H1 (cell line): Measurements from ENCODE around the gene ARID2. TPM values are rescaled to one million over a fixed set of nuclear protein-coding genes. Genes with fewer than 3 reads are reported as not detected.

Experiments used
- CTCF ChIA-PET: fragments of 300-600 bp; sonication (Branson Sonifier 250); formaldehyde crosslinking; loops from one replicate; lab custom pipeline; 2021; ENCODE audit not compliant: partially characterized antibody; lab: Charles Lee
- POLR2A ChIA-PET: fragments of 300-600 bp; sonication (Branson Sonifier 250); formaldehyde crosslinking; loops from one replicate; lab custom pipeline; 2021; ENCODE audit warnings: inconsistent platforms; ENCODE audit not compliant: partially characterized antibody; lab: Charles Lee
- DNase-seq, 2 experiments: peaks; one replicate each; pipeline versions ENCODE4 v3.0.0 to v3.0.0-alpha.2; 2010 to 2022; ENCODE audit warnings: low spot score in 2 of 2, low read depth in 1 of 2, mixed read lengths in 1 of 2
- FAIRE-seq: peaks from 2 replicates; lab custom pipeline; 2011; peaks lifted over from hg19 to GRCh38; lab: Jason Lieb, UNC
- H2AFZ ChIP-seq: 2 replicates; pipeline ENCODE4 v1.8.1; 2012; ENCODE audit warnings: low read length, inconsistent platforms
- H2AK5ac ChIP-seq: 2 replicates; pipeline ENCODE4 v1.6.1; 2013; ENCODE audit warnings: low read depth, low read length
- H2BK120ac ChIP-seq: replicated peaks from 2 replicates; pipeline ENCODE3; 2013; ENCODE audit warnings: low read depth, low read length, inconsistent platforms
- H2BK12ac ChIP-seq: 2 replicates; pipeline ENCODE4 v1.6.1; 2013; ENCODE audit warnings: low read depth, low read length
- H2BK15ac ChIP-seq: 2 replicates; pipeline ENCODE4 v1.6.1; 2013; ENCODE audit warnings: low read length
- H2BK20ac ChIP-seq: 2 replicates; pipeline ENCODE4 v1.6.1; 2013; ENCODE audit warnings: low read length
- H2BK5ac ChIP-seq: 2 replicates; pipeline ENCODE4 v1.6.1; 2013; ENCODE audit warnings: low read depth, low read length
- H3K14ac ChIP-seq: 2 replicates; pipeline ENCODE4 v1.6.1; 2013; ENCODE audit warnings: inconsistent platforms; ENCODE audit not compliant: insufficient read length
- H3K18ac ChIP-seq: 2 replicates; pipeline ENCODE4 v1.6.1; 2013; ENCODE audit warnings: low read length; ENCODE audit errors: extremely low read depth
- H3K23ac ChIP-seq: 2 replicates; pipeline ENCODE4 v1.6.1; 2013; ENCODE audit warnings: inconsistent platforms; ENCODE audit not compliant: insufficient read length
- H3K23me2 ChIP-seq: 2 replicates; pipeline ENCODE4 v1.6.1; 2013; ENCODE audit warnings: low read depth, low read length
- H3K27ac ChIP-seq: 2 replicates; pipeline ENCODE4 v1.6.1; 2011; ENCODE audit warnings: low read depth, low read length, inconsistent platforms
- H3K27me3 ChIP-seq, 4 experiments: replicated peaks in 1 of 4; 1 replicate in 1 of 4; 2 replicates in 3 of 4; pipeline versions ENCODE4 v1.6.1 to v1.8.1; 2011 to 2013; ENCODE audit warnings: low read length in 3 of 4, mild to moderate bottlenecking in 3 of 4, inconsistent platforms in 2 of 4, mixed read lengths in 2 of 4, moderate library complexity in 1 of 4; ENCODE audit not compliant: control insufficient read depth in 3 of 4, insufficient read depth in 3 of 4; ENCODE audit errors: extremely low read depth in 1 of 4
- H3K36me3 ChIP-seq, 4 experiments: 2 replicates each; pipeline versions ENCODE4 v1.6.1 to v1.8.1; 2011 to 2013; ENCODE audit warnings: mild to moderate bottlenecking in 4 of 4, low read length in 3 of 4, moderate library complexity in 2 of 4, control low read depth in 1 of 4, inconsistent platforms in 1 of 4; ENCODE audit not compliant: insufficient read depth in 4 of 4, control insufficient read depth in 2 of 4
- H3K4ac ChIP-seq: replicated peaks from 2 replicates; pipeline ENCODE3; 2013; ENCODE audit warnings: low read length, low read depth, mixed read lengths, inconsistent platforms; ENCODE audit not compliant: insufficient read length
- H3K4me1 ChIP-seq, 4 experiments: replicated peaks in 1 of 4; 1 replicate in 1 of 4; 2 replicates in 3 of 4; pipeline versions ENCODE4 v1.6.1 to v1.8.1; 2011 to 2013; ENCODE audit warnings: low read length in 3 of 4, inconsistent platforms in 2 of 4, mixed read lengths in 1 of 4; ENCODE audit not compliant: insufficient read depth in 4 of 4, control insufficient read depth in 3 of 4
- H3K4me2 ChIP-seq, 2 experiments: 2 replicates each; pipeline versions ENCODE4 v1.6.1 to v1.8.1; 2011 to 2013; ENCODE audit warnings: low read depth in 2 of 2, low read length in 2 of 2, control low read depth in 1 of 2, inconsistent platforms in 1 of 2, mild to moderate bottlenecking in 1 of 2; ENCODE audit not compliant: insufficient read depth in 1 of 2
- H3K4me3 ChIP-seq, 4 experiments: fragments of 200-600, 300-600 bp in 1 of 4; sonication (generic), shearing (Covaris generic), sonication (Bioruptor Twin) in 1 of 4; 2 replicates each; pipeline versions ENCODE4 v1.5.1 to v1.8.1; 2011 to 2016; ENCODE audit warnings: low read length in 4 of 4, low read depth in 3 of 4, control low read depth in 2 of 4, inconsistent platforms in 2 of 4, mild to moderate bottlenecking in 2 of 4, mixed read lengths in 1 of 4, moderate library complexity in 1 of 4; ENCODE audit not compliant: insufficient read depth in 2 of 4; ENCODE audit errors: extremely low read depth in 1 of 4
- H3K56ac ChIP-seq: replicated peaks from 2 replicates; pipeline ENCODE3; 2013; ENCODE audit warnings: low read depth, mild to moderate bottlenecking, mixed read lengths, low read length, inconsistent platforms; ENCODE audit not compliant: insufficient read length
- H3K79me1 ChIP-seq: 2 replicates; pipeline ENCODE4 v1.6.1; 2013; ENCODE audit warnings: low read depth, low read length, control low read depth
- H3K79me2 ChIP-seq, 2 experiments: 2 replicates each; pipeline versions ENCODE4 v1.6.1 to v1.8.1; 2012 to 2013; ENCODE audit warnings: low read length in 2 of 2, mild to moderate bottlenecking in 2 of 2, inconsistent platforms in 1 of 2; ENCODE audit not compliant: insufficient read depth in 2 of 2, control insufficient read depth in 1 of 2
- H3K9ac ChIP-seq, 4 experiments: replicated peaks in 1 of 4; 1 replicate in 1 of 4; 2 replicates in 3 of 4; pipeline versions ENCODE4 v1.6.1 to v1.8.1; 2011 to 2013; ENCODE audit warnings: low read depth in 3 of 4, low read length in 3 of 4, control low read depth in 2 of 4, mild to moderate bottlenecking in 2 of 4, moderate library complexity in 2 of 4, inconsistent platforms in 1 of 4; ENCODE audit errors: extremely low read depth in 1 of 4
- H3K9me3 ChIP-seq, 2 experiments: 2 replicates each; pipeline versions ENCODE4 v1.6.1 to v1.8.1; 2012 to 2013; ENCODE audit warnings: mild to moderate bottlenecking in 2 of 2, moderate library complexity in 2 of 2, control low read depth in 1 of 2, inconsistent platforms in 1 of 2, low read depth in 1 of 2, low read length in 1 of 2, mixed read lengths in 1 of 2; ENCODE audit not compliant: insufficient read depth in 2 of 2
- H4K20me1 ChIP-seq, 2 experiments: replicated peaks in 1 of 2; 2 replicates each; pipeline versions ENCODE3 to v1.8.1; 2011 to 2013; ENCODE audit warnings: inconsistent platforms in 2 of 2, low read length in 2 of 2, mild to moderate bottlenecking in 1 of 2; ENCODE audit not compliant: insufficient read depth in 2 of 2, control insufficient read depth in 1 of 2
- H4K5ac ChIP-seq: 2 replicates; pipeline ENCODE4 v1.6.1; 2013; ENCODE audit warnings: low read length, low read depth, mixed read lengths, inconsistent platforms; ENCODE audit not compliant: insufficient read length
- H4K8ac ChIP-seq: 2 replicates; pipeline ENCODE4 v1.8.0; 2013; ENCODE audit warnings: mild to moderate bottlenecking, moderate library complexity, low read length, inconsistent platforms; ENCODE audit not compliant: insufficient read depth; ENCODE audit errors: extremely low read depth
- H4K91ac ChIP-seq: replicated peaks from 2 replicates; pipeline ENCODE3; 2013; ENCODE audit warnings: low read length, mixed read lengths, inconsistent platforms; ENCODE audit not compliant: insufficient read length
- CBX8 ChIP-seq: fragments of 300-800, 300-1000 bp; sonication (generic); IDR thresholded peaks from 2 replicates; pipeline ENCODE4 v1.7.1; 2016; ENCODE audit warnings: low read depth, low read length, borderline replicate concordance
- CEBPB ChIP-seq: IDR thresholded peaks from 2 replicates; pipeline ENCODE4 v1.6.1; 2012; ENCODE audit warnings: low read depth, low read length
- SUZ12 ChIP-seq: fragments of 200-600 bp; sonication (generic); IDR thresholded peaks from 2 replicates; pipeline ENCODE4 v1.6.1; 2012; ENCODE audit warnings: mild to moderate bottlenecking, inconsistent platforms, low read length, moderate library complexity, mixed read lengths
- WGBS, 2 experiments: shearing (Covaris generic) in 1 of 2; methylation state at CpG; one replicate each; pipeline versions ENCODE4 v1.1.6 to v1.1.7; 2013 to 2015; ENCODE audit warnings: low lambda C conversion rate in 2 of 2, mixed read lengths in 2 of 2, inconsistent platforms in 1 of 2, low coverage in 1 of 2, missing lambda C conversion rate in 1 of 2; ENCODE audit not compliant: insufficient replicate concordance in 2 of 2, insufficient coverage in 1 of 2, insufficient read length in 1 of 2; ENCODE audit errors: extremely low coverage in 1 of 2, missing lambda C conversion rate in 1 of 2; 5-methylcytosine and 5-hydroxymethylcytosine counted together
- polyA plus RNA-seq, 7 experiments: library from polyadenylated mRNA; depleted of rRNA in 3 of 7; stranded (reverse) in 5 of 7; unstranded in 2 of 7; fragments of >200 nt in 5 of 7; fragments of 200-250 nt in 2 of 7; gene quantifications; 1 replicate in 5 of 7; 2 replicates in 1 of 7; 4 replicates in 1 of 7; pipeline versions ENCODE4 v1.2.1 to v1.2.3, GENCODE V29; 2011 to 2013; ENCODE audit warnings: missing spikeins in 2 of 7, mixed read lengths in 2 of 7
- total RNA-seq: library from RNA; stranded (reverse); fragmentation: NEBNext Ultra II Directional; extraction: Animal tissue kit (Norgen Biotek cat#: 25700); gene quantifications from 2 replicates; pipeline ENCODE4 v1.2.1, GENCODE V29; 2021

The ARID2 gene
- total and polyA plus RNA-seq, 2 of the 8 experiments (the other 6 are each of a cell fraction or from before 2014, with no cell fraction given), result 32.0 to 45.2 TPM

DNA sequence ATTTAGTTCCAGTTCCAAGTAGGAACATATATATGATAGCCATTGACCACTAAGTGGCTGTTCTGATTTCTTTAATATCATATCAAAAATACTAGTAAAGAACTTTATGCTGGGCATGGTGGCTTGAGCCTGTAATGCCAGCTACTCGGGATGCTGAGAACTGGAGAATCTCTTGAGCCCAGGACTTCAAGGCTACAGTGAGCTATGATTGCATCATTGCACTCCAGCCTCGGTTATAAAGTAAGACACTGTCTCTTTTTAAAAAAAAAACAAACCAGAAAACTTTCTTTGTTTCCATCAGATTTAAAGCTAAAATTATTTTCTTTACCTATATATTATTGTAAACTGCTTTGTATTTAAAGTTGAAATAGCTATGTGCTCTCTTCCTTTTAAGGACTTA lies 133.8 kb downstream of the ARID2 start:
- no peak overlapping the region for H3K4ac ChIP-seq
- FAIRE-seq (no peak), DNase-seq (no peak)
- ChIA-PET POLR2A (interaction anchor here (0.8 kb wide), 1 partner anchor 98 kb away, joined by 3 read pairs; no protein-coding TSS in a partner anchor), CTCF (interaction anchor here (0.8 kb wide), 1 partner anchor 320 kb away, joined by 4 read pairs; no protein-coding TSS in a partner anchor)
- no peak overlapping the region for H4K8ac ChIP-seq
- WGBS, 2 experiments, result 85% methylated on average over 2 of the region's 2 CpGs; no CpG with 5 or more reads in 1 of the 2 experiments
- H2BK20ac ChIP-seq, result no peak overlapping the region
- no peak overlapping the region for H2BK12ac ChIP-seq
- H3K27me3 ChIP-seq, result no peaks in the 10 kb centered on the region
- TF ChIP-seq CBX8 (no peak), SUZ12 (no peak), CEBPB (0 out of 2 replicates have a peak, but pooled peaks have one; percentile 37)
- no peak overlapping the region for H3K18ac ChIP-seq
- peaks cover 2 to 34% (median 4%) of the 10 kb centered on the region in 4 experiments; a peak in 5 of 8 replicates for H3K36me3 ChIP-seq
- no peak overlapping the region for H2BK15ac ChIP-seq
- no peaks in the 10 kb centered on the region for H4K20me1 ChIP-seq
- H3K27ac ChIP-seq, result no peak overlapping the region
- H2AK5ac ChIP-seq, result no peak overlapping the region
- H3K9me3 ChIP-seq, result no peaks in the 10 kb centered on the region
- H4K91ac ChIP-seq, result no peak overlapping the region
- no peak overlapping the region for H4K5ac ChIP-seq
- H2BK5ac ChIP-seq, result no peak overlapping the region
- no peak overlapping the region for H3K23ac ChIP-seq
- no peaks in the 10 kb centered on the region for H3K79me2 ChIP-seq
- no peak overlapping the region for H2AFZ ChIP-seq
- no peaks in the 10 kb centered on the region for H3K4me1 ChIP-seq
- no peak overlapping the region for H3K4me3 ChIP-seq
- H3K14ac ChIP-seq, result no peak overlapping the region
- H2BK120ac ChIP-seq, result no peak overlapping the region
- H3K4me2 ChIP-seq, result no peak overlapping the region
- H3K9ac ChIP-seq, result no peak overlapping the region
- H3K56ac ChIP-seq, result no peak overlapping the region
- H3K23me2 ChIP-seq, result no peaks in the 10 kb centered on the region
- H3K79me1 ChIP-seq, result no peaks in the 10 kb centered on the region
